ENCODE data around the gene ADD1. TPM values are rescaled to one million over a fixed set of nuclear protein-coding genes. Genes with fewer than 3 reads are reported as not detected.

ADD1 gene
- total RNA-seq, 1 experiment from 2014 or later, result 224 TPM

DNA sequence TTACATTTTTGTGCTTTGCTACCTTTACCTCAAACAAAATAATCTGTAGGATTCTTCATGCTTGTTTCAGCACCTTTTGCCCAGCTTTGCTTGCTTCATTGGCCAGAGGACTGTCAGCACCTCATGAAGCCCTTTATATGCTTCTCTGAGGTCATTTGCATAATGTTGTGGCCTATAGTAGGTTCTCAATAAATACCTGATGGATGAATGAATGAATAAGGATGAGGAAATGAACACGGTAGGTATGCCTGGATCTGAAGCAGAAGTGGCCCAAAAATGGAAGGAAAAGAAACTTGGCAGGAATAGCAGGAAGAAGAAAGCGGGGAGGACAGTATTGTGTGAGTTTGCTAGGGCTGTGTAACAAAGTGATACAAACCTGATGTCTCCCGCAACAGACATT, 127.6 kb downstream of the ADD1 start:
- no peak for DNase-seq
- H3K36me3 ChIP-seq (replicated peaks; ENCODE audit: control insufficient read depth, insufficient read depth, low read length), result no peaks in the 10 kb centered on the region
- H3K27me3 ChIP-seq (ENCODE audit: control insufficient read depth, insufficient read depth, low read length), result no peaks in the 10 kb centered on the region
- H3K4me3 ChIP-seq (ENCODE audit: insufficient read depth, low read depth, low read length), result no peak overlapping the region

DNA sequence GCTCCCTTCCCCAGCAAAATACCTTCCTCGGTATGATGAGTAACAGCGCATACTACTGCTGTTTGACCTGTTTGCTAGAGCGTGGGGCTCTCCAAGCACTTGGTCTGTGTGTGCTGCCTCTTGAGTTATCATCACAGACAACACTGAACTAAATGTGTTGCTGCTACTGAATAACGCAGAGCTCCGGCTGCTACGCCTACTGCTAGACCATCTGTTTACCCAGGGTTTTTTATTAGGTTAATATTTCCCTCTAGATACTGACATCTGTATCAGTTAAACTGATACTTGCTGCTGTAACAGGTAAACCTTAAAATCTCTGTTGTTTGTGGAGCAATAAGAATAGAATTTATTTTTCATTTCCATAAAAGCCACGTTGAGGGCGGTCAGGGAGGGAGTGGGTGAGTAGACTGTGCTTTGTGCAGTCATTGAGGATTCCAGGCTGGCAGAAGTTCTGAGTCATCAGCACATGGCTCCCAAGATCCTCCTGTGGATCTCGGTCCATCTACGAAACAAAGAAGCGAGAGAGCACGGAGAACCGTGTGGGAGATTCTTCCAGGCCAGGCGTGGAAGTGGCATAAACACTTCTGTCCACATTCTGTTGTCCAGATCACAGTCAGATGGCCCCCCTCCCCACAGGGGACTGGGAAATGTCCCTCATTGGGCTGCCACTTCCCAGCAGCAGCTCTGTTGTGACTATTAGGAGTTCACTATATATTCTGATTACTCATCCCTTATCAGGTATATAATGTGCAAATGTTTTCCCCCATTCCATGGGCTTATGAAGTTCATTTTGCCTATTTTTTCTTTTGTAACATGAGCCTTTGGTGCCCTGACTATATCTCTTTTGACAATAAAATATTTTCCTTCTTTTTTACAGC, 133.8 kb downstream of the ADD1 start:
- DNase-seq, result no peak
- H3K36me3 ChIP-seq (replicated peaks; ENCODE audit: control insufficient read depth, insufficient read depth, low read length), result no peaks in the 10 kb centered on the region
- no peak overlapping the region for H3K4me3 ChIP-seq (ENCODE audit: insufficient read depth, low read depth, low read length)
- no peaks in the 10 kb centered on the region for H3K27me3 ChIP-seq (ENCODE audit: control insufficient read depth, insufficient read depth, low read length)

Other genes with a start within 250 kb of the ADD1 start
- gene TNIP2, start 87.5 kb upstream of the ADD1 start, total RNA-seq (2014; rRNA removed; shearing (Covaris generic)), result 44.6 and 51.3 TPM in 2 replicates
- 20.4 and 35.5 TPM in 2 replicates for gene SH3BP2, start 50.8 kb upstream of the ADD1 start, total RNA-seq (2014; rRNA removed; shearing (Covaris generic))
- gene NOP14, start 119.6 kb downstream of the ADD1 start, total RNA-seq (2014; rRNA removed; shearing (Covaris generic)), result 17.3 and 19.2 TPM in 2 replicates
- gene GRK4, start 119.7 kb downstream of the ADD1 start, total RNA-seq (2014; rRNA removed; shearing (Covaris generic)), result 0.48 and 1.9 TPM in 2 replicates
- not detected in 2 replicates for gene HTT-AS, start 230.7 kb downstream of the ADD1 start, total RNA-seq (2014; rRNA removed; shearing (Covaris generic))
- 24.4 and 31.5 TPM in 2 replicates for gene HTT, start 230.8 kb downstream of the ADD1 start, total RNA-seq (2014; rRNA removed; shearing (Covaris generic))